Measurements from ENCODE around the gene KIR3DL1.
"Not testable (repeated sequence)": the region's sequence is repeated elsewhere in the genome, so short reads cannot be mapped to it uniquely, and the experiment has no call there.

KIR3DL1 gene

DNA sequence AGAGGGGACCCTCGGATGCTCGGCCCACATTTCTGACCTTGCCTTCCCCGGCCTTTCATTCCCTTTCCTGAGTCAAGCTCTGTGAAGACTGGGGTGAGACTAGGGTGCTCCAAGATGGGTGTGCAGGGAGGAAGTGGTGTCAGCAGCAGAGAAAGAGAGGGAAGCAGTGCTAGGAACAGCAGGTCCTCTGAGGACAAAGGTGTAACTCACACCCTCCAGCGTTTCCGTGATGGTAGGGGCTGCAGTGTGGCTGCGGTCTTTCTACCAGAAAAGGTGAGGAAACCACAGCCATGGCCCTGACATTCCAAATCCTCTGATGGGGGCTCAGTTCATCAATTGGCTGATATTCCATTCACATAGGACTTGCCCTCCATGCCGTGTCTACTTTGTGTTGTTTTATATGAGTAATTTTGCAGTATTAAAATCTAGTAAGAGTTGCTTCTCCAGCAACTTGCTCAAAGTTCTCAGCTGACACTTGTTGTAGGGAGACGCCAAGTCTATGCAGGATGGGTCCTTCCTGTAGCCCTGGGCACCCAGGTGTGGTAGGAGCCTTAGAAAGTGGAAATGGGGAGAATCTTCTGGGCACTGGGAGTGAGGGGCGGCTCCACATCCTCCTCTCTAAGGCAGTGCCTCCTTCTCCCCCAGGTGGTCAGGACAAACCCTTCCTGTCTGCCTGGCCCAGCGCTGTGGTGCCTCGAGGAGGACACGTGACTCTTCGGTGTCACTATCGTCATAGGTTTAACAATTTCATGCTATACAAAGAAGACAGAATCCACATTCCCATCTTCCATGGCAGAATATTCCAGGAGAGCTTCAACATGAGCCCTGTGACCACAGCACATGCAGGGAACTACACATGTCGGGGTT lies 1.6 kb downstream of the KIR3DL1 start:
- FAIRE-seq, result no peak

DNA sequence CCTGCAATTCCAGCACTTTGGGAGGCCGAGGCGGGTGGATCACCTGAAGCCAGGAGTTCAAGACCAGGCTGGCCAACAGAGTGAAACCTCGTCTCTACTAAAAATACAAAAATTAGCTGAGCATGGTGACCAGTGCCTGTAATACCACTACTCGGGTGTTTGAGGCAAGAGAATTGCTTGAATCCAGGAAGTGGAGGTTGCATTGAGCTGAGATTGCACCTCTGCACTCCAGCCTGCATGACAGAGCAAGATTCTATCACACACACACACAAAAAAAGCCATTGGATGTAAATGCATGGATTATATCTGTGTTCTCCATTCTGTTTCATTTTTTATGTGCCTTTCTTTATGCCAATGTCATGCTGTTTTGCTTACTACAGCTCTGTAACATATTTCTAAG lies 8.1 kb downstream of the KIR3DL1 start:
- not testable (repeated sequence) for FAIRE-seq

DNA sequence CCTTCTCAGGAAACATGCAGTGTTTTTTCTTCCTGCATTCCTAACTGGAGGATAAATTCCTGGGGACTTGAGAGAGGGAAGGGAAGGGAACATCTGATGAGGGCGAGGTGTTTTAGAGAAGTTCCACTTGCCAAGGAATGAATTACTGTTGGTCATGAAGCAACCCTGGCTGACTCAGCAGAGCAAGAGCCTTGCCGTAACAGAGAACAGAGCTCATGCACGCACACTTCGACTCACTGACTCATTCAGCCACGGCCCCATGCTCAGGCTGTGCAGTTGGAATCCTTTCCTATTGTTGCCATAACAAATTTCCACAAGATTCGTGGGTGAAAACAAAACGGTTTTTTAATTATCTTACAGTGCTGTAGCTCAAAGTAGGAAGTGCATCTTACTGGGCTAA lies 9.1 kb downstream of the KIR3DL1 start:
- FAIRE-seq, result not testable (repeated sequence)

DNA sequence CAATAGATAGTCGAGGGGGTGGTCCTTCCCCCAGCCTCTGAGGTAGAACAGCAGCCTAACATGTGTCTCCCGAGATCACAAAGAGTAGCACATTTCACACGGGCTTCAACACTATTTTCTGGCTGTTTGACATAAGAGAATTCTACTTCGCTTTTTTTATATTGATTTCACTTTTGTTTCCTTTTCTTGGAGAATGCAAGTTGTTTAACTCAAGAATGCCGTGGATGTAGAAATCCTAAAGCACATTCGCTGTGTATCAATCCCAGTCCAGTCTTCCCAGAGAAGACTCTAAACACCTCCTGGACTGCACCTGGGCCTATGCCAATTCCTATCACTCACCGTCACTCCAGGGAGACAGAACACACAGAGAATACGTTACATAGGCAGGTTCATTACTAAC lies 11.8 kb downstream of the KIR3DL1 start:
- not testable (repeated sequence) for FAIRE-seq

DNA sequence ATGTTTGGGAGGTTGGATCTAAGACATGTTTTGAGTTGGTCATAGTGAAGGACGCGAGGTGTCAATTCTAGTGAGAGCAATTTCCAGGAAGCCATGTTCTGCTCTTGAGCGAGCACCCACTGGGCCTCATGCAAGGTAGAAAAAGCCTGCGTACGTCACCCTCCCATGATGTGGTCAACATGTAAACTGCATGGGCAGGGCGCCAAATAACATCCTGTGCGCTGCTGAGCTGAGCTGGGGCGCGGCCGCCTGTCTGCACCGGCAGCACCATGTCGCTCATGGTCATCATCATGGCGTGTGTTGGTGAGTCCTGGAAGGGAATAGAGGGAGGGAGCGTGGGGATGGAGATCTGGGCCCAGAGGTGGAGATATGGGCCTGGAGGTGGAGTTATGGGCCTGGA lies 16.2 kb downstream of the KIR3DL1 start, which contains the start of gene KIR2DS4:
Gene KIR2DS4, plus strand, starts transcription at position 181 of the 400 bp plus-strand sequence.
- FAIRE-seq, result not testable (repeated sequence)

DNA sequence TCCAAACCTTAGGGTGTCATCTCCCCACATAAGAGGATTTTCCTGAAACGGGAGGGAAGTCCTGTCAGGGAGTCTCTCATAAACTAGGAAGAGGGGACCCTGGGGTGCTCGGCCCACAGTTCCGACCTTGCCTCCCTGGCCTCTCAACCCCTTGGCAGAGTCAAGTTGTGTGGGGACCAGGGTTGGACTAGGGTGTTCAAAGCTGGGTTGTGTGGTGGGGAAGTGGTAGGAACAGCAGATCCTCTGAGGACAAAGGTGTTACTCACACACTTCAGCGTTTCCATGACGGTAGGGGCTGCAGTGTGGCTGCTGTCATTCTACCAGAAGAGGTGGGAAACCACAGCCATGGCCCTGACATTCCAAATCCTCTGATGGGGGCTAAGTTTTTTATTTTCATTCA lies 18.9 kb downstream of the KIR3DL1 start:
- FAIRE-seq, result not testable (repeated sequence)

DNA sequence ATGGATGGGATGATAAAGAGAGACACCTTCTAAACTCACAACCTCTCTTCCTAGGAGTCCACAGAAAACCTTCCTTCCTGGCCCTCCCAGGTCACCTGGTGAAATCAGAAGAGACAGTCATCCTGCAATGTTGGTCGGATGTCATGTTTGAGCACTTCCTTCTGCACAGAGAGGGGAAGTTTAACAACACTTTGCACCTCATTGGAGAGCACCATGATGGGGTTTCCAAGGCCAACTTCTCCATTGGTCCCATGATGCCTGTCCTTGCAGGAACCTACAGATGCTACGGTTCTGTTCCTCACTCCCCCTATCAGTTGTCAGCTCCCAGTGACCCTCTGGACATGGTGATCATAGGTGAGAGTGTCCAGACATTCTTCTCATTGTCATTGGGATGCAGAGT lies 21.3 kb downstream of the KIR3DL1 start:
- FAIRE-seq, result not testable (repeated sequence)

DNA sequence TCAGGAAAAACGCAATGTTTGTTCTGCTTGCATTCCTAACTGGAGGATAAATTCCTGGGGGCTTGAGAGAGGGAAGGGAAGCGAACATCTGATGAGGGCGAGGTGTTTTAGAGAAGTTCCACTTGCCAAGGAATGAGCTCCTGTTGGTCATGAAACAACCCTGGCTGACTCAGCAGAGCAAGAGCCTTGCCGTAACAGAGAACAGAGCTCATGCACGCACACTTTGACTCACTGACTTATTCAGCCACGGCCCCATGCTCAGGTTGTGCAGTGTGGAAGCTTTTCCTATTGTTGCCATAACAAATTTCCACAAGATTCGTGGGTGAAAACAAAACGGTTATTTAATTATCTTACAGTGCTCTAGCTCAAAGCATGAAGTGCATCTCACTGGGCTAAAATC lies 26.9 kb downstream of the KIR3DL1 start:
- FAIRE-seq, result not testable (repeated sequence)

DNA sequence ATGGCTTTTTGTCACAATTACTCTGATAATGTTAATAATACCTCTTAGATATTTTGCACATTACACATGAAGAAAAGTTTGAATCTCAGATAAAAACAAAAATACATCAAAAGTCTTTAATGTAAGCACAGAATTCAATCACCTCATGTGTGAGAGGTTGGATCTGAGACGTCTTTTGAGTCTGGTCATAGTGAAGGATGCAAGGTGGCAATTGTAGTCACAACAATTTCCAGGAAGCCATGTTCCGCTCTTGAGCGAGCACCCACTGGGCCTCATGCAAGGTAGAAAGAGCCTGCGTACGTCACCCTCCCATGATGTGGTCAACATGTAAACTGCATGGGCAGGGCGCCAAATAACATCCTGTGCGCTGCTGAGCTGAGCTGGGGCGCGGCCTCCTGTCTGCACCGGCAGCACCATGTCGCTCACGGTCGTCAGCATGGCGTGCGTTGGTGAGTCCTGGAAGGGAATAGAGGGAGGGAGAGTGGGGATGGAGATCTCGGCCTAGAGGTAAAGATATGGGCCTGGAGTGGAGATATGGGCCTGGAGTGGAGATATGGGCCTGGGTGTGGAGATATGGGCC lies 33.9 kb downstream of the KIR3DL1 start, which contains the start of gene KIR3DL2:
Gene KIR3DL2, plus strand, starts transcription at position 383 of the 580 bp plus-strand sequence. Its CDS starts 33 bp downstream, at position 416.
- not testable (repeated sequence) for FAIRE-seq

DNA sequence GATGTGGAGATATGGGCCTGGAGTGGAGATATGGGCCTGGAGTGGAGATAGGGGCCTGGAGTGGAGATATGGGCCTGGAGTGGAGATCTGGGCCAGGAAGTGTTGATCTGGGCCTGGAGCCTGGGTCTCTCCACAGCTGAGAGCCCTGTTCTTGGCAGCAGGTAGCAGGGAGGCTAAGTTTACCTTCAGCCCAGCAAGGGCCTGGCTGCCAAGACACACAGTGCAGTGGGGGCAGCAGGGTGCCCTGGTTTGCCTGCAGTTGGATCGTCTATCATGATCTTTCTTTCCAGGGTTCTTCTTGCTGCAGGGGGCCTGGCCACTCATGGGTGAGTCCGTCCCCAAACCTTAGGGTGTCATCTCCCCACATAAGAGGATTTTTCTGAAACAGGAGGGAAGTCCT lies 34.7 kb downstream of the KIR3DL1 start:
- no peak for FAIRE-seq

DNA sequence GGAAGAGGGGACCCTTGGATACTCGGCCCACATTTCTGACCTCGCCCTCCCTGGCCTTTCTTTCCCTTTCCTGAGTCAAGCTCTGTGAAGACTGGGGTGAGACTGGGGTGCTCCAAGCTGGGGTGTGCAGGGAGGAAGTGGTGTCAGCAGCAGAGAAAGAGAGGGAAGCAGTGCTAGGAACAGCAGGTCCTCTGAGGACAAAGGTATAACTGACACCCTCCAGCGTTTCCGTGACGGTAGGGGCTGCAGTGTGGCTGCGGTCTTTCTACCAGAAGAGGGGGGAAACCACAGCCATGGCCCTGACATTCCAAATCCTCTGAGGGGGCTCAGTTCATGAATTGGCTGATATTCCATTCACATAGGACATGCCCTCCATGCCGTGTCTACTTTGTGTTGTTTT lies 35.1 kb downstream of the KIR3DL1 start:
- no peak for FAIRE-seq

DNA sequence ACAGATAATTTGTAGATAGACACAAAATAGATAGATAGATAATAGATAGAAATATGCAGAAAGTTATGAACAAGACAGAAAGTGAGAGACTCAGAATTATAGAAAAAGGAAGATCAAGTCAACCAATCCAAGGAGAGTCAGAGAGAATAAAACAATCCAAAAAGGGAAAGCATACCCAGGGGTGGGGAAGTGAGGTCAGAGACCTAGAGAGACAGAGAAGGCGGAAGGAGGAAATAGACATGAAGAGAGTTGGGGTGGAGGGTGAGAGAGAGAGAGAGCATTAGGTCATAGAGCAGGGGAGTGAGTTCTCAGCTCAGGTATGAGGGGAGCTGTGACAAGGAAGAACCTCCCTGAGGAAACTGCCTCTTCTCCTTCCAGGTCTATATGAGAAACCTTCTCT lies 39.0 kb downstream of the KIR3DL1 start:
- FAIRE-seq, result not testable (repeated sequence)

DNA sequence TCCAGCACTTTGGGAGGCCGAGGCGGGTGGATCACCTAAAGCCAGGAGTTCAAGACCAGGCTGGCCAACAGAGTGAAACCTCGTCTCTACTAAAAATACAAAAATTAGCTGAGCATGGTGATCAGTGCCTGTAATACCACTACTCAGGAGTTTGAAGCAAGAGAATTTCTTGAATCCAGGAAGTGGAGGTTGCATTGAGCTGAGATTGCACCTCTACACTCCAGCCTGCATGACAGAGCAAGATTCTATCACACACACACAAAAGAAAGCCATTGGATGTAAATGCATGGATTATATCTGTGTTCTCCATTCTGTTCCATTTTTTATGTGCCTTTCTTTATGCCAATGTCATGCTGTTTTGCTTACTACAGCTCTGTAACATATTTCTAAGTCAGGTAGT lies 42.2 kb downstream of the KIR3DL1 start:
- FAIRE-seq, result not testable (repeated sequence)

DNA sequence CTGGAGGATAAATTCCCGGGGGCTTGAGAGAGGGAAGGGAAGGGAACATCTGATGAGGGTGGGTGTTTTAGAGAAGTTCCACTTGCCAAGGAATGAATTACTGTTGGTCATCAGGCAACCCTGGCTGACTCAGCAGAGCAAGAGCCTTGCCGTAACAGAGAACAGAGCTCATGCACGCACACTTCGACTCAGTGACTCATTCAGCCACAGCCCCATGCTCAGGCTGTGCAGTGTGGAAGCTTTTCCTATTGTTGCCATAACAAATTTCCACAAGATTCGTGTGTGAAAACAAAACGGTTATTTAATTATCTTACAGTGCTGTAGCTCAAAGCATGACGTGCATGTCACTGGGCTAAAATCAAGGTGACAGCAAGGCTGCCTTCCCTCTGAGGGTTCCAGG lies 43.2 kb downstream of the KIR3DL1 start:
- not testable (repeated sequence) for FAIRE-seq

DNA sequence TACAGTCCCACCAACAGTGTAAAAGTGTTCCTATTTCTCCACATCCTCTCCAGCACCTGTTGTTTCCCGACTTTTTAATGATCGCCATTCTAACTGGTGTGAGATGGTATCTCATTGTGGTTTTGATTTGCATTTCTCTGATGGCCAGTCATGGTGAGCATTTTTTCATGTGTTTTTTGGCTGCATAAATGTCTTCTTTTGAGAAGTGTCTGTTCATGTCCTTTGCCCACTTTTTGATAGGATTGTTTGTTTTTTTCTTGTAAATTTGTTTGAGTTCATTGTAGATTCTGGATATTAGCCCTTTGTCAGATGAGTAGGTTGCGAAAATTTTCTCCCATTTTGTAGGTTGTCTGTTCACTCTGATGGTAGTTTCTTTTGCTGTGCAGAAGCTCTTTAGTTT lies 47.2 kb downstream of the KIR3DL1 start:
- FAIRE-seq, result not testable (repeated sequence)

DNA sequence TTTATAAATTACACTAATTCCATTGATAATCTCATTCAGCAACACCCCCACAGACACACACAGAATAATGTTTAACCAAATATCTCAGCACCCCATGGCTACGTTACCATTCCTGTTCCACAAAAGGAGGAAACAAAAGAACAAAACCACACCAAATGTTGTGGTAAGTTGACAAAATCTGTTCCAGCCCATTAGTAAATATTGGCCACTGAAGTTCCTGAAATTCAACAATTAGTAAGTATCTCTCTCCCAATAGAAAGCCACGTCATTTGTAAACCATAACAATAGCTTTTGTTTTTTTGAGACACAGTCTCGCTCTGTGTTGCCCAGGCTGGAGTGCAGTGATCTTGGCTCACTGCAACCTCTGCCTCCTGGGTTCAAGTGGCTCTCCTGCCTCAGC lies 55.4 kb downstream of the KIR3DL1 start:
- FAIRE-seq, result no peak

DNA sequence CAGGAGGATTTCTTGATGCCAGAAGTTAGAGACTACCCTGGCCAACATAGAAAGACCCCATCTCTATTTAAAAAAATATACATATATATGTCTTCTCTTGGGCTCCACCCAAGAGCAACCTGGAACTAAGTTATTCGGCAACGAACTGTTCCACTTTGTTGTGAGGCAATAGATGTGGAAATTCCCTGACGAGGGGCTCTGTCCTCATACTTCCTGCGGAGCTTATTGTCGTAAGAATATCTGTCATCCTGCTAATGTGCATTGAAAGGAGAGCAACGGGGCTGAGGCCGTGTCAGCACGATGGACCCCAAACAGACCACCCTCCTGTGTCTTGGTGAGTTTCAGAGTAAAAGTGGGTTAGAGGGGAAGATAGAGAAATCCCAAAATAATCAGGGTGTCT lies 57.7 kb downstream of the KIR3DL1 start, which contains the start of gene FCAR:
Gene FCAR, plus strand, starts transcription at position 246 of the 400 bp plus-strand sequence. Its CDS starts 55 bp downstream, at position 301.
- FAIRE-seq, result no peak

DNA sequence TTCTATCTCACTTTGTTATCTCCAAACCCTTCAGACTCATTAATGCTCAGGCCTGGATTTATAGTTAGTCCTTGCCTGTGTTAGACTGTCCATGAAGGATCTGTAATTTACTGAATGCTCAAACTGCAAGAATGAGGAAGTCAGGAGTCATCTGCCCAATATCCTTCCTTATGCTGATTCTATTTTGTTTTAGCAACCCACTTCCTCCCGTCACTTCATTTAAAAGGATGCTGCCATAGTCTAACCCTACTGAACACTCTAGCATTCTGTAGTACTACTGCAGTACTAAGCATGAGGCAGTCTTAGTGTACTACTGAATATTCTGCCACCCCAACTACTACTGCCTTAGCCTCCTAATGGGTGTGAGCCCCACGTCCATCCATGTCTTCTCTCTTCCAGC lies 59.2 kb downstream of the KIR3DL1 start:
- FAIRE-seq, result no peak

DNA sequence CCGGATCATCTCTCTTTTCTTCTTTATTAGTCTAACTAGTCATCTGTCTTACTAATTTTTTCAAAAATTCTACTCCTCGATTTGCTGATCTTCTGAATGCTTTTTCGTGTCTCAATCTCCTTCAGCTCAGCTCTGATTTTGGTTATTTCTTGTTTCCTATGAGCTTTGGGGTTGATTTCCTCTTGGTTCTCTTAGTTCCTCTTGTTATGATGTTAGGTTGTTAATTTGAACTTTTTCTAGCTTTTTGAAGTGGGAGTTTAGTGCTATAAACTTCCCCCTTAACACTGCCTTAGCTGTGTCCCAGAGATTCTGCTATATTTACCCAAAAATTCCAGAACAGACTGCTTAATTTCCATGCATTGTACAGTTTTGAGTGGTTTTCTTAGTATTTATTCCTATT lies 61.2 kb downstream of the KIR3DL1 start:
- no peak for FAIRE-seq
